K562 (cell line): Measurements from ENCODE around the gene HSF5. TPM values are rescaled to one million over a fixed set of nuclear protein-coding genes. Genes with fewer than 3 reads are reported as not detected.

ENCODE experiments used
- CAMTA2 ChIP-seq: fragments of 250-450 bp; sonication (Bioruptor Pico); conservative IDR thresholded peaks from 2 replicates; pipeline ENCODE4 v1.5.1; 2022
- CHD2 ChIP-seq: IDR thresholded peaks from 2 replicates; pipeline ENCODE4 v1.6.1; 2011; ENCODE audit warnings: low read depth, low read length
- KDM2B ChIP-seq: fragments of 250-450 bp; sonication (Bioruptor Pico); IDR thresholded peaks from 2 replicates; pipeline ENCODE4 v1.8.0; 2021; ENCODE audit warnings: mild to moderate bottlenecking, moderate library complexity
- KLF16 ChIP-seq: IDR thresholded peaks from 2 replicates; pipeline ENCODE4 v1.6.1; 2016; ENCODE audit warnings: antibody characterized with exemption
- MAZ ChIP-seq, 2 experiments: fragments of 450-650 bp in 1 of 2; sonication (generic) in 1 of 2; formaldehyde crosslinking; IDR thresholded peaks in 1 of 2; conservative IDR thresholded peaks in 1 of 2; 2 replicates each; pipeline versions ENCODE4 v1.4.0 to v1.5.0; 2020; ENCODE audit warnings: mild to moderate bottlenecking in 1 of 2, missing genetic modification reagents in 1 of 2
- TAF9B ChIP-seq: fragments of 450-650 bp; IDR thresholded peaks from 2 replicates; pipeline ENCODE4 v1.6.1; 2018; ENCODE audit warnings: mild to moderate bottlenecking; ENCODE audit not compliant: partially characterized antibody
- ZFX ChIP-seq: sonication (generic); formaldehyde crosslinking; IDR thresholded peaks from 2 replicates; pipeline ENCODE4 v1.8.0; 2022; ENCODE audit warnings: mild to moderate bottlenecking, missing genetic modification reagents, moderate library complexity
- ZNF143 ChIP-seq: sonication (generic); formaldehyde crosslinking; IDR thresholded peaks from 2 replicates; pipeline ENCODE4 v1.9.0; 2022; ENCODE audit warnings: mild to moderate bottlenecking, missing genetic modification reagents
- ZNF217 ChIP-seq: sonication (generic); formaldehyde crosslinking; IDR thresholded peaks from 2 replicates; pipeline ENCODE4 v1.8.0; 2022; ENCODE audit warnings: mild to moderate bottlenecking, missing genetic modification reagents
- ZNF695 ChIP-seq: fragments of 450-650 bp; formaldehyde crosslinking; IDR thresholded peaks from 2 replicates; pipeline ENCODE4 v1.4.0; 2020; ENCODE audit warnings: mild to moderate bottlenecking, moderate library complexity
- polyA plus RNA-seq, 8 experiments: library from polyadenylated mRNA; depleted of rRNA in 4 of 8; stranded (reverse) in 5 of 8; unstranded in 3 of 8; fragments of >200 nt; fragmentation: Nextera tagmentation in 2 of 8; fragmentation: Illumina TruSeq in 1 of 8; extraction: Ambion mirVana in 2 of 8; extraction: Trizol in 1 of 8; gene quantifications; 2 replicates each; pipeline versions ENCODE4 v1.2.1 to v1.2.3, GENCODE V29; 2011 to 2014; ENCODE audit warnings: inconsistent platforms in 1 of 8, missing spikeins in 1 of 8
- total RNA-seq, 7 experiments: library from RNA; depleted of rRNA in 6 of 7; stranded (reverse); fragments of >200 nt in 6 of 7; fragmentation: Illumina TruSeq in 2 of 7; extraction: Trizol in 2 of 7; gene quantifications; 2 replicates each; pipeline versions ENCODE4 v1.2.1 to v1.2.3, GENCODE V29; 2011 to 2021; ENCODE audit warnings: low replicate concordance in 1 of 7
- TF ChIP-seq, protein P1 (sequence below): fragments of 450-650 bp; IDR thresholded peaks from 2 replicates; pipeline ENCODE4 v1.6.1; 2017; ENCODE audit warnings: antibody characterized with exemption, mild to moderate bottlenecking
- TF ChIP-seq, protein P2 (sequence below), 2 experiments: fragments of 450-650 bp; IDR thresholded peaks; 2 replicates each; pipeline ENCODE4 v1.6.1; 2016; ENCODE audit warnings: mild to moderate bottlenecking in 2 of 2, borderline replicate concordance in 1 of 2, low read depth in 1 of 2, moderate library complexity in 1 of 2
- TF ChIP-seq, protein P3 (sequence below): sonication (generic); formaldehyde crosslinking; IDR thresholded peaks from 2 replicates; pipeline ENCODE4 v1.8.1; 2022; ENCODE audit warnings: missing genetic modification reagents

HSF5 gene
- total and polyA plus RNA-seq, 9 of the 15 experiments (the other 6 are each of a cell fraction or from before 2014, with no cell fraction given): 0.04 TPM; not detected in 8

- TF ChIP-seq, protein P1, sequence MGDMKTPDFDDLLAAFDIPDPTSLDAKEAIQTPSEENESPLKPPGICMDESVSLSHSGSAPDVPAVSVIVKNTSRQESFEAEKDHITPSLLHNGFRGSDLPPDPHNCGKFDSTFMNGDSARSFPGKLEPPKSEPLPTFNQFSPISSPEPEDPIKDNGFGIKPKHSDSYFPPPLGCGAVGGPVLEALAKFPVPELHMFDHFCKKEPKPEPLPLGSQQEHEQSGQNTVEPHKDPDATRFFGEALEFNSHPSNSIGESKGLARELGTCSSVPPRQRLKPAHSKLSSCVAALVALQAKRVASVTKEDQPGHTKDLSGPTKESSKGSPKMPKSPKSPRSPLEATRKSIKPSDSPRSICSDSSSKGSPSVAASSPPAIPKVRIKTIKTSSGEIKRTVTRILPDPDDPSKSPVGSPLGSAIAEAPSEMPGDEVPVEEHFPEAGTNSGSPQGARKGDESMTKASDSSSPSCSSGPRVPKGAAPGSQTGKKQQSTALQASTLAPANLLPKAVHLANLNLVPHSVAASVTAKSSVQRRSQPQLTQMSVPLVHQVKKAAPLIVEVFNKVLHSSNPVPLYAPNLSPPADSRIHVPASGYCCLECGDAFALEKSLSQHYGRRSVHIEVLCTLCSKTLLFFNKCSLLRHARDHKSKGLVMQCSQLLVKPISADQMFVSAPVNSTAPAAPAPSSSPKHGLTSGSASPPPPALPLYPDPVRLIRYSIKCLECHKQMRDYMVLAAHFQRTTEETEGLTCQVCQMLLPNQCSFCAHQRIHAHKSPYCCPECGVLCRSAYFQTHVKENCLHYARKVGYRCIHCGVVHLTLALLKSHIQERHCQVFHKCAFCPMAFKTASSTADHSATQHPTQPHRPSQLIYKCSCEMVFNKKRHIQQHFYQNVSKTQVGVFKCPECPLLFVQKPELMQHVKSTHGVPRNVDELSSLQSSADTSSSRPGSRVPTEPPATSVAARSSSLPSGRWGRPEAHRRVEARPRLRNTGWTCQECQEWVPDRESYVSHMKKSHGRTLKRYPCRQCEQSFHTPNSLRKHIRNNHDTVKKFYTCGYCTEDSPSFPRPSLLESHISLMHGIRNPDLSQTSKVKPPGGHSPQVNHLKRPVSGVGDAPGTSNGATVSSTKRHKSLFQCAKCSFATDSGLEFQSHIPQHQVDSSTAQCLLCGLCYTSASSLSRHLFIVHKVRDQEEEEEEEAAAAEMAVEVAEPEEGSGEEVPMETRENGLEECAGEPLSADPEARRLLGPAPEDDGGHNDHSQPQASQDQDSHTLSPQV: no peak
- TF ChIP-seq KDM2B (CRISPR knock-in tag): no peak
- TF ChIP-seq MAZ (CRISPR knock-in tag; conservative IDR thresholded peaks at IDR 0.05 in 1 of 2, IDR thresholded peaks at IDR 0.05 in 1 of 2): peak in 1 of 2 experiments; percentile 24; a peak in 1 of 4 replicates
- TF ChIP-seq, protein P2, sequence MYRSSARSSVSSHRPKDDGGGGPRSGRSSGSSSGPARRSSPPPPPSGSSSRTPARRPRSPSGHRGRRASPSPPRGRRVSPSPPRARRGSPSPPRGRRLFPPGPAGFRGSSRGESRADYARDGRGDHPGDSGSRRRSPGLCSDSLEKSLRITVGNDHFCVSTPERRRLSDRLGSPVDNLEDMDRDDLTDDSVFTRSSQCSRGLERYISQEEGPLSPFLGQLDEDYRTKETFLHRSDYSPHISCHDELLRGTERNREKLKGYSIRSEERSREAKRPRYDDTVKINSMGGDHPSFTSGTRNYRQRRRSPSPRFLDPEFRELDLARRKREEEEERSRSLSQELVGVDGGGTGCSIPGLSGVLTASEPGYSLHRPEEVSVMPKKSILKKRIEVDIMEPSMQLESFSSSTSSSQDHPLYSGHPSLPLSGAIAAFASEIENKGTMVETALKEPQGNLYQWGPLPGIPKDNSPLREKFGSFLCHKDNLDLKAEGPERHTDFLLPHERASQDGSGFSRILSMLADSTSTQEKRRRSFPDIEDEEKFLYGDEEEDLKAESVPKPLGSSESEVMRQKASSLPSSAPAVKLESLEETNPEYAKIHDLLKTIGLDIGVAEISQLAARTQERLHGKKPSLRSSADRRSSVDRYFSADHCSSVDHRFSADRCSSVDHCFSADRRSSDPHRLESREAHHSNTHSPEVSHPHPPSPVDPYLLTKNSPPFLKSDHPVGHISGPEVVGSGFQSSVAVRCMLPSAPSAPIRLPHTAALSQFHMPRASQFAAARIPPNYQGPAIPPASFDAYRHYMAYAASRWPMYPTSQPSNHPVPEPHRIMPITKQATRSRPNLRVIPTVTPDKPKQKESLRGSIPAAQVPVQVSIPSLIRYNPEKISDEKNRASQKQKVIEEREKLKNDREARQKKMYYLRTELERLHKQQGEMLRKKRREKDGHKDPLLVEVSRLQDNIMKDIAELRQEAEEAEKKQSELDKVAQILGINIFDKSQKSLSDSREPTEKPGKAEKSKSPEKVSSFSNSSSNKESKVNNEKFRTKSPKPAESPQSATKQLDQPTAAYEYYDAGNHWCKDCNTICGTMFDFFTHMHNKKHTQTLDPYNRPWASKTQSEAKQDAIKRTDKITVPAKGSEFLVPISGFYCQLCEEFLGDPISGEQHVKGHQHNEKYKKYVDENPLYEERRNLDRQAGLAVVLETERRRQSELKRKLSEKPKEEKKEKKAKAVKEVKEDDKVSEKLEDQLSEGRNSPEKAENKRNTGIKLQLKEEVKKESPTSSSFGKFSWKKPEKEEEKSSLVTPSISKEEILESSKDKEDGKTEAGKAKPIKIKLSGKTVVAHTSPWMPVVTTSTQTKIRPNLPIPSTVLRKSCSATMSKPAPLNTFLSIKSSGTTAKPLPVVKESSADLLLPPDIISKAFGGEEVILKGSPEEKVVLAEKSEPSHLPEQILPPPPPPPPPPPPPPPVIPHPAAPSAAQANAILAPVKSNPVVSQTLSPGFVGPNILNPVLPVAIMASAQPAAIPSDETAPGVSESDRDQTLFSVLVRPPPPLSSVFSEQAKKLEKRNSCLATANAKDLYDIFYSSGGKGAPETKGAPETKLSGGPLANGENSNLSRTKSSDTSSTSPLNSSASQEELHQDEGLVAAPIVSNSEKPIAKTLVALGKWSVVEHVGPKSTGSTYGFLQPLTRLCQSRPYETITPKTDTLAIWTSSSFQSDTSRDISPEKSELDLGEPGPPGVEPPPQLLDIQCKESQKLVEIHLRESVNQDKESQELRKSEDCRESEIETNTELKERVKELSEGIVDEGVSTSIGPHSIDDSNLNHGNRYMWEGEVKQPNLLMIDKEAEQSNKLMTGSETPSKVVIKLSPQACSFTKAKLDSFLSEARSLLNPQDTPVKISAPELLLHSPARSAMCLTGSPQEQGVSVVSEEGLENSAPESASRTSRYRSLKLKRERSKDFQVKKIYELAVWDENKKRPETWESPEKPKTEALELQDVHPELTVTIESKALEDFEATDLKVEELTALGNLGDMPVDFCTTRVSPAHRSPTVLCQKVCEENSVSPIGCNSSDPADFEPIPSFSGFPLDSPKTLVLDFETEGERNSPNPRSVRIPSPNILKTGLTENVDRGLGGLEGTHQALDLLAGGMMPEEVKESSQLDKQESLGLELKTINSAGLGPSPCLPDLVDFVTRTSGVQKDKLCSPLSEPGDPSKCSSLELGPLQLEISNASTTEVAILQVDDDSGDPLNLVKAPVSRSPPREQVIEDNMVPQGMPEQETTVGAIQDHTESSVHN (IDR thresholded peaks at IDR 0.05; ENCODE audit: borderline replicate concordance in 1 of 2, low read depth in 1 of 2): peak in 1 of 2 experiments; percentile 65; a peak in 2 of 4 replicates
- no peak for TF ChIP-seq CAMTA2 (CRISPR knock-in tag)
- peak; percentile 55; the same call in 1 of the 2 replicates for TF ChIP-seq KLF16
- peak; percentile 75 for TF ChIP-seq TAF9B
- no peak for TF ChIP-seq ZNF695 (CRISPR knock-in tag)
- TF ChIP-seq ZNF143 (CRISPR knock-in tag): no peak
- TF ChIP-seq CHD2: peak; percentile 86
- TF ChIP-seq, protein P3, sequence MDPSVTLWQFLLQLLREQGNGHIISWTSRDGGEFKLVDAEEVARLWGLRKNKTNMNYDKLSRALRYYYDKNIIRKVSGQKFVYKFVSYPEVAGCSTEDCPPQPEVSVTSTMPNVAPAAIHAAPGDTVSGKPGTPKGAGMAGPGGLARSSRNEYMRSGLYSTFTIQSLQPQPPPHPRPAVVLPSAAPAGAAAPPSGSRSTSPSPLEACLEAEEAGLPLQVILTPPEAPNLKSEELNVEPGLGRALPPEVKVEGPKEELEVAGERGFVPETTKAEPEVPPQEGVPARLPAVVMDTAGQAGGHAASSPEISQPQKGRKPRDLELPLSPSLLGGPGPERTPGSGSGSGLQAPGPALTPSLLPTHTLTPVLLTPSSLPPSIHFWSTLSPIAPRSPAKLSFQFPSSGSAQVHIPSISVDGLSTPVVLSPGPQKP: no peak
- TF ChIP-seq ZNF217 (CRISPR knock-in tag): no peak
- TF ChIP-seq ZFX (CRISPR knock-in tag): no peak; the same call in 1 of the 2 replicates
Measured at GRCh38 chr17:58517928-58518609, 29.9 kb upstream of the HSF5 start (continued).
